ENCODE measurements around the gene TPM1.

The TPM1 gene

DNA sequence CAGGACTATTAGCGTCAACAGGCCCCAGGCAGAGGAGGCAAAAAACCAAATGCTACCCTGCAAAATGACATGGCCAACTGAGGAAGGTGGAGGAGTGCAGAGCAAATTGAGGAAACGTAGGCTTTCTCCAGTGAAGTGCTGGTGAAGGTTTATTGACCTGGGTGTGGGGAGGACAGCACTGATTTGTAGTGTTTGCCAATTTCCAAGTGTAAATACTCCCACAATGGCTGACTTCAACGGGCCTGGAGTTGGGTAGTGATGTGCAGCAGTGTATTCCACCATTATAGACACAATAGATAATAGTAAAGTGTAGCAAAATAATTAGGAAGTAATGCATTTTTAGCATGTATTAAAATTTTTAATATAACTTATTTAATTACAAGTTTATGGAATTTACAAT lies 32.2 kb upstream of the TPM1 start:
- DNase-seq: no peak
- H3K36me3 Mint-ChIP-seq (ENCODE audit: low read depth): no peaks in the 10 kb centered on the region
- H3K27ac Mint-ChIP-seq: no peak overlapping the region
- H3K9me3 Mint-ChIP-seq: no peaks in the 10 kb centered on the region
- H3K4me1 Mint-ChIP-seq: no peaks in the 10 kb centered on the region
- no peak for ATAC-seq
- no peaks in the 10 kb centered on the region for H3K27me3 Mint-ChIP-seq
- no peak overlapping the region for H3K4me3 Mint-ChIP-seq

- no peaks in the 10 kb centered on the region for H3K27me3 Mint-ChIP-seq
- H3K27ac Mint-ChIP-seq: no peak overlapping the region
- ATAC-seq: no peak
- H3K4me1 Mint-ChIP-seq: no peaks in the 10 kb centered on the region
- H3K4me3 Mint-ChIP-seq: no peak overlapping the region
- DNase-seq: no peak
- H3K9me3 Mint-ChIP-seq: no peaks in the 10 kb centered on the region
- H3K36me3 Mint-ChIP-seq (ENCODE audit: low read depth): no peaks in the 10 kb centered on the region
These were observed 31.4 kb upstream of the TPM1 start for GRCh38 chr15:63010920-63011693.

GRCh38 chr15:63012444-63012843 lies 30.1 kb upstream of the TPM1 start:
- Mint-ChIP-seq H3K4me3 (no peak overlapping the region), H3K9me3 (no peaks in the 10 kb centered on the region), H3K4me1 (no peaks in the 10 kb centered on the region), H3K27me3 (no peaks in the 10 kb centered on the region), H3K36me3 (ENCODE audit: low read depth) (no peaks in the 10 kb centered on the region), H3K27ac (no peak overlapping the region)
- no peak for DNase-seq
- no peak for ATAC-seq

- H3K27ac Mint-ChIP-seq: no peak overlapping the region
- no peaks in the 10 kb centered on the region for H3K27me3 Mint-ChIP-seq
- no peak overlapping the region for H3K4me3 Mint-ChIP-seq
- no peaks in the 10 kb centered on the region for H3K9me3 Mint-ChIP-seq
- DNase-seq (no peak), ATAC-seq (no peak)
- H3K36me3 Mint-ChIP-seq (ENCODE audit: low read depth): no peaks in the 10 kb centered on the region
- no peaks in the 10 kb centered on the region for H3K4me1 Mint-ChIP-seq
These were observed 29.3 kb upstream of the TPM1 start for GRCh38 chr15:63013052-63013808.

DNA sequence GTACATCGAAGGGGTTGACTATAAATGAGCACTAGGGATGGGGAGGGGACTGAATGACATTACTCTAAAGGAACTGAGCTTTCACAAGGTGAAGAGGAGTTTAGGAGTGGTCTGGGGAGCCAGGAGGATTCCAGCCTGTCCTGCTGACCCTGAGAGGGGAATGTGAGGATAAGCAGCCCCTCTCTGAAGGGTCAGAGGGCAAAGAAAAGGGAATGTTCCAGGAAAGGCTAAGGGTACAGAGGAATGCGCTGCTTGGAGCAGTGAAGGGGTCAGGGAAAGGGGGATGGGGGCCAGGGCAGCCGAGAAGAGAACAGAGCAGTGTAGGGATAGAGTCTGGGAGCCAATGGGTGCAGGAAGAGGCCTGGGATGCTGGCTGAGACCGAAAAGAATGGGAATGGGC lies 28.0 kb upstream of the TPM1 start:
- Mint-ChIP-seq H3K36me3 (ENCODE audit: low read depth) (no peaks in the 10 kb centered on the region), H3K4me3 (no peak overlapping the region), H3K4me1 (no peaks in the 10 kb centered on the region), H3K27me3 (no peaks in the 10 kb centered on the region), H3K9me3 (no peaks in the 10 kb centered on the region), H3K27ac (no peak overlapping the region)
- ATAC-seq (no peak), DNase-seq (no peak)

DNA sequence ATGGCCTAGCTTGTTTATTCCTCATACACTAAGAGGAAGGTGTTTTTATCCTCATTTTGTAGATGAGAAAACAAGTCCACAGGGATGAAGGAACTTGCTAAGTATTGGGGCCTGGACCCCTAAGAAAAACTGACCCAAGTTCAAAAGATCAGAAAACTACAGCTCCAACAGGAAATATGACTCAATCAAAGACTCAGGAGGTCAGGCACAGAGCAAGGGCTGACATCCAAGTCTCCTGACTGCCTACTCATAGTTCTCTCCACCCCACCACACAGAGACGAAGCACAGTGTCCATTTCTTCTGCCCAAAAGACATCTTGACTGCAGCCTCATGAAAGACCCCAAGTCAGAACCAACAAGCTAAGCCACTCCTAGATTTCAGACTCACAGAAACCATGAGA lies 26.9 kb upstream of the TPM1 start:
- DNase-seq (no peak), ATAC-seq (no peak)
- Mint-ChIP-seq H3K27me3 (no peaks in the 10 kb centered on the region), H3K36me3 (ENCODE audit: low read depth) (no peaks in the 10 kb centered on the region), H3K27ac (no peak overlapping the region), H3K4me1 (no peaks in the 10 kb centered on the region), H3K9me3 (no peaks in the 10 kb centered on the region), H3K4me3 (no peak overlapping the region)

DNA sequence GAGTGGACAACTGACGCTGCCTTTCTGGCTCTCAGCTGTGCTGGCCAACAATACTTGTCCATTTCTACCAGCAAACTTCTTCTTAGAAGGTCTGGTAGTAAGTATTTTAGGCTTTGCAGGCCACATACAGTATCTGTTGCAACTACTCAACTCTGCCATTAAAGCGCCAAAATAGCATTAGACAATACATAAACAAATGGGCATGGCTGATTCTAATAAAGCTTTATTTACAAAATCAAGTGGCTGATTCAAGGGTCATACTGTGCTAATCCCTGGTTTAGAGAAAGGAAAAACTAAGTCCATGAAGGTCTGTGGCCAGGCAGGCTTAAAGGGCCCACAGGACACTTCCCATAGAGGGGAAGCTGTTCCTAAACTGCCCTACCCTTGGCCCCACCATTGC lies 26.3 kb upstream of the TPM1 start:
- no peaks in the 10 kb centered on the region for H3K9me3 Mint-ChIP-seq

DNA sequence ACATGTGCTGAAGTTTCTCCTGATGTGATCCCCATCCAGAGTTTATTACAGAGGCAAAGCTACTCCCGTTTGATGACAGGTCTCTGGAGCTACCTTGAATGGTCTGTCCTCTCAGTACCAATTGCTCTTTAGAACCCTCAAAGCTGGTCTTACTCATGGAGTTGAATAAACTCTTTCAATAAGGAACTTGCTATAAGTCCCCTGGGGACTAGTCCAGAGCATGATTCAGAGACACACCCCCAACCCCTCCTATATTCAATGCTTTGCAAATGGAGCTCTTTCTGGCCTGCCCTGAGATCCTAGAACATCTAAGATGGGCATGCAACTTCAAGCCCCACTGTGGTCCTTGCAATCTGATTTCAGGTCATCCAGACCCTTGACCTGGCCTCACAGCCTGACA lies 23.9 kb upstream of the TPM1 start:
- Mint-ChIP-seq H3K9me3 (no peaks in the 10 kb centered on the region), H3K36me3 (ENCODE audit: low read depth) (no peaks in the 10 kb centered on the region), H3K27me3 (no peaks in the 10 kb centered on the region), H3K4me3 (no peak overlapping the region), H3K27ac (no peak overlapping the region), H3K4me1 (no peaks in the 10 kb centered on the region)
- ATAC-seq (no peak), DNase-seq (no peak)

More for the DNA sequence above, 26.3 kb upstream of the TPM1 start:
- ATAC-seq (no peak), DNase-seq (no peak)
- H3K4me3 Mint-ChIP-seq: no peak overlapping the region
- H3K36me3 Mint-ChIP-seq (ENCODE audit: low read depth): no peaks in the 10 kb centered on the region
- H3K27ac Mint-ChIP-seq: no peak overlapping the region
- no peaks in the 10 kb centered on the region for H3K27me3 Mint-ChIP-seq
- no peaks in the 10 kb centered on the region for H3K4me1 Mint-ChIP-seq

- Mint-ChIP-seq H3K4me3 (no peak overlapping the region), H3K36me3 (ENCODE audit: low read depth) (no peaks in the 10 kb centered on the region), H3K27me3 (no peaks in the 10 kb centered on the region), H3K4me1 (no peaks in the 10 kb centered on the region), H3K9me3 (no peaks in the 10 kb centered on the region), H3K27ac (no peak overlapping the region)
- ATAC-seq: no peak
- DNase-seq: no peak
These were observed 22.9 kb upstream of the TPM1 start for GRCh38 chr15:63019511-63020109.

DNA sequence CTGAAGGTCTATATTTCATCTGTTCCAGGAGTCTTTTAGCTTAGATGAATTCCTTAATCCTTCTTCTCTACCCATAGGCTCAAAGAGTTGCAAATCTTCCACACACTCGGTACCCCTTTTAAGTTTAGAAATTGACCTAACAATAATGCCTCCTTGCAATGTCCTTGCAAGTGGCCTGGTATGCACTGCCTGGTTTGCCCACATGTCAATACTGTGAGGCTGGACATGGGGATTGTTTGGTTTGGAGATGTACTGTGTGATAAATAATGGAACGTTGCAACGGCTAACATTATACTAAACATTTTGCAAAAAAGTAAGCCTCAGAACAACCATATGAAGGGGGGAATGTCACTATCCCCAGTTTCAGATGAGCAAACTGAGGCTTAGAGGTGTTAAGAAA lies 22.4 kb upstream of the TPM1 start:
- Mint-ChIP-seq H3K27me3 (no peaks in the 10 kb centered on the region), H3K27ac (no peak overlapping the region), H3K4me3 (no peak overlapping the region), H3K9me3 (no peaks in the 10 kb centered on the region), H3K4me1 (no peaks in the 10 kb centered on the region), H3K36me3 (ENCODE audit: low read depth) (no peaks in the 10 kb centered on the region)
- no peak for ATAC-seq
- DNase-seq: no peak

GRCh38 chr15:63020759-63021430 lies 21.7 kb upstream of the TPM1 start:
- Mint-ChIP-seq H3K27ac (no peak overlapping the region), H3K4me3 (no peak overlapping the region), H3K36me3 (ENCODE audit: low read depth) (no peaks in the 10 kb centered on the region), H3K4me1 (no peaks in the 10 kb centered on the region), H3K9me3 (no peaks in the 10 kb centered on the region), H3K27me3 (no peaks in the 10 kb centered on the region)
- ATAC-seq (peak; percentile 24), DNase-seq (no peak)

DNA sequence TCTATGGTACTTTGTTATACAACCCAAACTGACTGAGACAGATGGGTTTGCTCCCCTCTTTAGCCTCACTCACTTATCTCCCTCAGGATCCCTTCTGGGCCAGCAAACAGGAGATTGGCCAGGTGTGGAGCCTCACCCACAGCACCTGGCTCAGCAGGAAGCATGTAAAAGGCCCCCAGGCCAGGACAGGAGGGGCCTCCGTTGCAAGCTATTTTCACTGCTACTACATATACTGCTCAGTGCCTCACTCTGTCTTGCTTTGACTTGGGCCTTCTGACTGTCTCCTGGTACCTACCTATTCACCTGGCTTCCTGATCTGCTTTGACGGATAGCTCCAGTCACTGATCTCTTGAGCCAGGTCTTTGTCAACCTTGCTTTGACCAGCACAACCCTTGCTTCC lies 20.4 kb upstream of the TPM1 start:
- Mint-ChIP-seq H3K27ac (no peak overlapping the region), H3K36me3 (ENCODE audit: low read depth) (no peaks in the 10 kb centered on the region), H3K27me3 (no peaks in the 10 kb centered on the region), H3K4me1 (no peaks in the 10 kb centered on the region), H3K9me3 (no peaks in the 10 kb centered on the region), H3K4me3 (no peak overlapping the region)
- ATAC-seq: no peak
- DNase-seq: no peak

DNA sequence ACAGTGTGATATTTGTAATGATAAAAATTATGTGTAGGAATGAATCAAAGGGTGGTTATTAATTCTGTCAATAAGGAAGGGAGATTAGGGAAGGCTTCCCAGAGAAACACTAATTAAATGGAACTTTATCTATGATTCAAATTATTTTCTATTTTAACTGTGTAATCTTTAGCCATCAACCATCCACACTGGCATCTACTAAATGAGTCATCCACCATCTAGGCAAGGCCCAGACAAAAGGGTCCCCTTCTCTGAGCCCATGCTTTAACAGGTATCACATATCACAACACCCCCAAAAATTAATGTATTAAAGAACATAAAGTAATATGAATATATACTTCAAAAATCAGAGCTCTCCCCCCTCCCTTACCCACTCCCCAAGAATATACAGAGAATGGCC lies 19.9 kb upstream of the TPM1 start:
- Mint-ChIP-seq H3K4me1 (no peaks in the 10 kb centered on the region), H3K36me3 (ENCODE audit: low read depth) (no peaks in the 10 kb centered on the region), H3K9me3 (no peaks in the 10 kb centered on the region), H3K27me3 (no peaks in the 10 kb centered on the region), H3K27ac (no peak overlapping the region), H3K4me3 (no peak overlapping the region)
- ATAC-seq: no peak
- no peak for DNase-seq

DNA sequence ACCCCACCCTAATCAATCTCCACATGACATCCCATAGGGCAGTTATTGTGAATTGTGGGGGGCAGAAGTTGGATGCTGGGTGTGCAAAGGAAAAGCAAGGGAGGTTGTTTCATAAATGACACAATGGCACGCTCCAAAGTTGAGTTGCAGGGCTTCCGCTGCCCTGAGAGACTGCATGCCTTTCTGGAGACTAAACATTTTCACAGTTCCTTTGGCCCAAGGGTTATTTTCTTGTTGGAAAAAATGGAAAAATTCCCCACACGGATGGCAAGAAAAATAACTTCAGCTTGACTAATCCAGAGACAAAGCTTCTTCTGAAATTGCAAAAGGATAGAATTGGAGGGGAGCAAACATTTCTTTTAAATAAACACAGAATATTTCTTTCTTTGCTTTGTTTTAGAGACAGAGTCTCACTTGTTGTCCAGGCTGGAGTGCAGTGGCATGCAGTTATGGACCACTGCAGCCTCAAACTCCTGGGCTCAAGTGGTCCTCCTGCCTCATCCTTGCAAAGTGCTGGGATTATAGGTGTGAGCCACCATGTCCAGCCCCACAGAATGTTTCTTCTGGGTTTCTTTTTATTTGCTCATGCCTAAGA lies 19.1 kb upstream of the TPM1 start:
- Mint-ChIP-seq H3K36me3 (ENCODE audit: low read depth) (no peaks in the 10 kb centered on the region), H3K27me3 (peaks cover 2% of the 10 kb centered on the region), H3K27ac (no peak overlapping the region), H3K4me3 (no peak overlapping the region), H3K9me3 (no peaks in the 10 kb centered on the region), H3K4me1 (no peaks in the 10 kb centered on the region)
- no peak for DNase-seq
- no peak for ATAC-seq

Data from activated naive CD8-positive, alpha-beta T cell treated with anti-CD3 and anti-CD28 coated beads, Interleukin-2, amount 50 U/mL, for 24 hours (primary cell).